ENCODE measurements around the gene KLRD1.

DNA sequence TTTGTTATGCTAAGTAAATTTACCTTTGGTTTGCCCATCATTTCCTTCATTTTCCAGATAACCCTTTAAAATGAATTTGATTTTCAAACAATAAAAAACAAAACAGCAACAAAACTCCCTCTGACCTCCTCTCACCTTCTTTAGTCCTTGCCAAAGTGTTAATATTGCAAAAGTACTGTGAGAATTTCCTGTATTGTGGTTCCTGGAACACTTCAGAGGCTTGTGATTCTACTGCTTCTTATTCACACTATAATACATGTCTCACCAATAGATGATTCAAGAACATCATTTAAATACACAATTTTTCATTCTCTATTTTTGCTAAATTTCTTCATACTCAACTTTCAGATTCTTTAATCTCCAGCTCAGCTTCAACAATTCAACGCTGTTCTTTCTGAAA is at the start of gene KLRD1:
- TF ChIP-seq, protein P1, sequence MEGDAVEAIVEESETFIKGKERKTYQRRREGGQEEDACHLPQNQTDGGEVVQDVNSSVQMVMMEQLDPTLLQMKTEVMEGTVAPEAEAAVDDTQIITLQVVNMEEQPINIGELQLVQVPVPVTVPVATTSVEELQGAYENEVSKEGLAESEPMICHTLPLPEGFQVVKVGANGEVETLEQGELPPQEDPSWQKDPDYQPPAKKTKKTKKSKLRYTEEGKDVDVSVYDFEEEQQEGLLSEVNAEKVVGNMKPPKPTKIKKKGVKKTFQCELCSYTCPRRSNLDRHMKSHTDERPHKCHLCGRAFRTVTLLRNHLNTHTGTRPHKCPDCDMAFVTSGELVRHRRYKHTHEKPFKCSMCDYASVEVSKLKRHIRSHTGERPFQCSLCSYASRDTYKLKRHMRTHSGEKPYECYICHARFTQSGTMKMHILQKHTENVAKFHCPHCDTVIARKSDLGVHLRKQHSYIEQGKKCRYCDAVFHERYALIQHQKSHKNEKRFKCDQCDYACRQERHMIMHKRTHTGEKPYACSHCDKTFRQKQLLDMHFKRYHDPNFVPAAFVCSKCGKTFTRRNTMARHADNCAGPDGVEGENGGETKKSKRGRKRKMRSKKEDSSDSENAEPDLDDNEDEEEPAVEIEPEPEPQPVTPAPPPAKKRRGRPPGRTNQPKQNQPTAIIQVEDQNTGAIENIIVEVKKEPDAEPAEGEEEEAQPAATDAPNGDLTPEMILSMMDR (conservative IDR thresholded peaks at IDR 0.05; ENCODE audit: low read depth, low read length), result no peak
- TF ChIP-seq POLR2A (IDR thresholded peaks at IDR 0.05; ENCODE audit: low read depth, low read length) (no peak), MXI1 (IDR thresholded peaks at IDR 0.05; ENCODE audit: borderline replicate concordance, low read depth, low read length) (no peak), RCOR1 (IDR thresholded peaks at IDR 0.05; ENCODE audit: insufficient replicate concordance, low read length) (no peak), CEBPB (IDR thresholded peaks at IDR 0.05; ENCODE audit: low read depth, low read length) (no peak), FOS (IDR thresholded peaks at IDR 0.05; ENCODE audit: low read depth, low read length) (no peak), SMC3 (IDR thresholded peaks at IDR 0.05; ENCODE audit: low read depth, low read length) (no peak), NFE2L2 (IDR thresholded peaks at IDR 0.05; ENCODE audit: low read depth, low read length) (no peak), MAZ (IDR thresholded peaks at IDR 0.05; ENCODE audit: borderline replicate concordance, low read depth, low read length) (no peak)
